NB4 (cell line): Measurements from ENCODE around the gene PLCB3.

Source experiments
- CTCF ChIP-seq: IDR thresholded peaks from one replicate; pipeline ENCODE4 v1.5.1; 2012; ENCODE audit warnings: low read depth, low read length
- POLR2A ChIP-seq: IDR thresholded peaks from 2 replicates; pipeline ENCODE4 v1.6.1; 2011; ENCODE audit warnings: mild to moderate bottlenecking; ENCODE audit not compliant: insufficient read length; ENCODE audit errors: extremely low read depth
- TF ChIP-seq, protein P1 (sequence below): IDR thresholded peaks from 2 replicates; pipeline ENCODE4 v1.6.1; 2011; ENCODE audit warnings: low read depth, low read length

DNA sequence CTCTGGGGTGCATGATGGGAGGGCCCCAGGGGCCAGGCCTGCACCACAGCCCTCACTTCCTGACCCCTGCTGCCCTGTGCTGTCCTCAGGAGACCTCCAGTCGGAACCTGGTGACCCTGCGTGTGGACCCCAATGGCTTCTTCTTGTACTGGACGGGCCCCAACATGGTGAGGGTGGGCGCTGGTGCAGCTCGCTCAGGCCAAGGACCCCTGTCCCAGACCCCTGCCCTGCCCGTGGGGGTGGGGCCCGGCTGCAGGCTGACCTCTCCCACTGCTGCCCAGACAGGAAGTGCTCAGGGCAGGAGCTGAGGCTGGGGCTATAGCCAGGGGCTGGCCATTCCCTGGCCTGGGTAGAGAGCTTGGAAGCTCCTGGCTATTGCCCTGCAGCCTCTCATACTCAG lies 3.0 kb downstream of the PLCB3 start:
- TF ChIP-seq CTCF (no peak), POLR2A (no peak)
- TF ChIP-seq, protein P1, sequence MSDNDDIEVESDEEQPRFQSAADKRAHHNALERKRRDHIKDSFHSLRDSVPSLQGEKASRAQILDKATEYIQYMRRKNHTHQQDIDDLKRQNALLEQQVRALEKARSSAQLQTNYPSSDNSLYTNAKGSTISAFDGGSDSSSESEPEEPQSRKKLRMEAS, result no peak
